Spleen (tissue), 11 donors: ENCODE measurements around the gene IGFBP7. TPM values are rescaled to one million over a fixed set of nuclear protein-coding genes. Genes with fewer than 3 reads are reported as not detected.

ENCODE experiments used
- DNase-seq: peaks from one replicate; pipeline ENCODE4 v3.0.0-alpha.2; 2020
- H3K27ac ChIP-seq, 8 donors: fragments of 200-600 bp; sonication (generic) in 7 of 8; 1 replicate in 4 of 8; 2 replicates in 4 of 8; pipeline versions ENCODE4 v1.5.0 to v1.8.0; 2016 to 2021; ENCODE audit warnings: inconsistent platforms in 4 of 8, mild to moderate bottlenecking in 4 of 8, moderate library complexity in 1 of 8
- H3K27me3 ChIP-seq, 7 donors: fragments of 200-600 bp; sonication (generic) in 6 of 7; replicated peaks in 1 of 7; 1 replicate in 4 of 7; 2 replicates in 3 of 7; pipeline versions ENCODE4 v1.5.0 to v1.8.0; 2016 to 2021; ENCODE audit warnings: inconsistent platforms in 3 of 7, mild to moderate bottlenecking in 1 of 7
- H3K36me3 ChIP-seq, 6 donors: fragments of 200-600 bp; sonication (generic) in 5 of 6; 1 replicate in 4 of 6; 2 replicates in 2 of 6; pipeline versions ENCODE4 v1.5.0 to v1.8.0; 2016 to 2021; ENCODE audit warnings: inconsistent platforms in 2 of 6
- H3K4me1 ChIP-seq, 6 donors: fragments of 200-600 bp; sonication (generic) in 5 of 6; 1 replicate in 3 of 6; 2 replicates in 3 of 6; pipeline versions ENCODE4 v1.5.0 to v1.8.0; 2016 to 2021; ENCODE audit warnings: inconsistent platforms in 3 of 6
- H3K4me3 ChIP-seq, 8 donors: fragments of 200-600 bp; sonication (generic) in 7 of 8; 1 replicate in 4 of 8; 2 replicates in 4 of 8; pipeline versions ENCODE4 v1.5.0 to v1.8.0; 2016 to 2021; ENCODE audit warnings: inconsistent platforms in 4 of 8, mild to moderate bottlenecking in 4 of 8, moderate library complexity in 2 of 8
- H3K9me3 ChIP-seq, 8 donors: fragments of 200-600 bp; sonication (generic) in 7 of 8; 1 replicate in 4 of 8; 2 replicates in 4 of 8; pipeline versions ENCODE4 v1.5.0 to v1.8.0; 2016 to 2021; ENCODE audit warnings: inconsistent platforms in 4 of 8
- CTCF ChIP-seq, 11 experiments: fragments of 200-600 bp in 7 of 11; fragments of 450-650 bp in 4 of 11; sonication (generic) in 4 of 11; IDR thresholded peaks in 8 of 11; conservative IDR thresholded peaks in 3 of 11; 1 replicate in 7 of 11; 2 replicates in 4 of 11; pipeline versions ENCODE4 v1.4.0 to v1.8.0; 2016 to 2021; ENCODE audit warnings: antibody characterized with exemption in 11 of 11, inconsistent platforms in 4 of 11, mild to moderate bottlenecking in 1 of 11
- POLR2A ChIP-seq, 3 donors: fragments of 450-650 bp; IDR thresholded peaks; one replicate each; pipeline ENCODE4 v1.5.1; 2017; ENCODE audit warnings: antibody characterized with exemption in 3 of 3, mild to moderate bottlenecking in 1 of 3
- POLR2AphosphoS5 ChIP-seq, 3 donors: sonication (generic); formaldehyde crosslinking; IDR thresholded peaks; one replicate each; pipeline ENCODE4 v1.5.1; 2017; ENCODE audit warnings: antibody characterized with exemption in 3 of 3
- WGBS, 5 donors: extraction: QIAGEN DNeasy Blood & Tissue Kit in 3 of 5; methylation state at CpG; one replicate each; pipeline versions ENCODE4 v1.1.5 to v1.1.7; 2013 to 2018; 5-methylcytosine and 5-hydroxymethylcytosine counted together
- intact Hi-C: fragments of 100-400 bp; cut with DNase I; formaldehyde crosslinking; loops from one replicate; pipeline ENCODE4 v1.15.0; 2023; ENCODE audit warnings: low total_unique reads
- polyA plus RNA-seq, 3 donors: library from polyadenylated mRNA; stranded (reverse); fragments of 200-250 nt; gene quantifications; one replicate each; pipeline ENCODE4 v1.2.1, GENCODE V29; 2013
- total RNA-seq, 7 donors: library from RNA; depleted of rRNA in 3 of 7; stranded (reverse); fragments of >200 nt in 3 of 7; fragmentation: NEBNext Ultra II Directional in 4 of 7; extraction: Animal tissue kit (Norgen Biotek cat#: 25700) in 4 of 7; gene quantifications; one replicate each; pipeline versions ENCODE4 v1.1.0 to v1.2.1, GENCODE V29; 2016 to 2021
- donor health status: healthy with polysubstance abuse.
- donor health status: DM: no; HTN: no; CAD: no; lungs with moderate emphysema.
- donor health status: DM: no; HTN: no; CAD: no.
- donor health status: Bipolar disorder and iron deficiency.
- donor health status: healthy.
- donor health status: DM: no; HTN: no; CAD: no.
- donor health status: DM: yes; HTN: yes; CAD: no.

Gene IGFBP7
- total and polyA plus RNA-seq, 10 donors = 127 to 947 (median 578) TPM

- H3K4me1 ChIP-seq = peaks cover 0 to 78% (median 22%) of the 10 kb centered on the region in 6 donors
- peaks cover 0 to 30% (median 7%) of the 10 kb centered on the region in 7 donors for H3K27me3 ChIP-seq
- intact Hi-C loops = no loop called here
- TF ChIP-seq POLR2A (IDR thresholded peaks at IDR 0.05) (no peak), CTCF (IDR thresholded peaks at IDR 0.05 in 8 of 11, conservative IDR thresholded peaks at IDR 0.05 in 3 of 11) (no peak), POLR2AphosphoS5 (IDR thresholded peaks at IDR 0.05) (no peak)
- no peak for DNase-seq
- H3K4me3 ChIP-seq = no peak overlapping the region
- peak overlapping the region in 6 of 8 donors; percentile 67 to 94 (median 75) for H3K27ac ChIP-seq
- peaks cover 0 to 11% (median 0%) of the 10 kb centered on the region in 6 donors for H3K36me3 ChIP-seq
- H3K9me3 ChIP-seq = no peaks in the 10 kb centered on the region
- 52 to 77% (median 71%) methylated on average over 4 of the region's 4 CpGs for WGBS, 5 donors
Observed at GRCh38 chr4:57104706-57105560, 5.3 kb downstream of the IGFBP7 start.

GRCh38 chr4:57103051-57103450 is 7.1 kb downstream of the IGFBP7 start:
- TF ChIP-seq POLR2AphosphoS5 (IDR thresholded peaks at IDR 0.05) (peak in 2 of 3 donors; percentile 44 to 59), POLR2A (IDR thresholded peaks at IDR 0.05) (no peak)
- H3K36me3 ChIP-seq = peaks cover 0 to 11% (median 0%) of the 10 kb centered on the region in 6 donors
- intact Hi-C loops = no loop called here
- peak overlapping the region; percentile 43 to 94 (median 75) for H3K27ac ChIP-seq
- no peaks in the 10 kb centered on the region for H3K9me3 ChIP-seq
- 77 to 87% (median 79%) methylated on average over 4 of the region's 4 CpGs for WGBS, 5 donors
- H3K4me1 ChIP-seq = peaks cover 0 to 81% (median 27%) of the 10 kb centered on the region in 6 donors
- peaks cover 0 to 11% (median 0%) of the 10 kb centered on the region in 7 donors for H3K27me3 ChIP-seq
- no peak overlapping the region for H3K4me3 ChIP-seq
- DNase-seq = no peak

GRCh38 chr4:57102050-57102624 is 8.0 kb downstream of the IGFBP7 start:
- Histone ChIP-seq H3K27ac (peak overlapping the region in 7 of 8 donors; percentile 58 to 94 (median 76)), H3K27me3 (peaks cover 0 to 4% (median 0%) of the 10 kb centered on the region in 7 donors), H3K4me1 (peaks cover 0 to 87% (median 27%) of the 10 kb centered on the region in 6 donors), H3K36me3 (peaks cover 0 to 11% (median 0%) of the 10 kb centered on the region in 6 donors), H3K4me3 (no peak overlapping the region), H3K9me3 (no peaks in the 10 kb centered on the region)
- intact Hi-C loops = no loop called here
- 38 to 53% (median 50%) methylated on average over 4 of the region's 4 CpGs for WGBS, 5 donors
- no peak for DNase-seq
- TF ChIP-seq CTCF (IDR thresholded peaks at IDR 0.05 in 8 of 11, conservative IDR thresholded peaks at IDR 0.05 in 3 of 11) (no peak), POLR2A (IDR thresholded peaks at IDR 0.05) (no peak), POLR2AphosphoS5 (IDR thresholded peaks at IDR 0.05) (peak in 1 of 3 donors; percentile 66)

- Histone ChIP-seq H3K4me3 (no peak overlapping the region), H3K9me3 (no peaks in the 10 kb centered on the region), H3K4me1 (peaks cover 0 to 87% (median 30%) of the 10 kb centered on the region in 6 donors), H3K36me3 (peaks cover 0 to 11% (median 0%) of the 10 kb centered on the region in 6 donors), H3K27me3 (no peaks in the 10 kb centered on the region), H3K27ac (peak overlapping the region in 7 of 8 donors; percentile 21 to 94 (median 76))
- WGBS, 5 donors = 60 to 82% (median 79%) methylated on average over 4 of the region's 4 CpGs
- DNase-seq = no peak
- TF ChIP-seq POLR2AphosphoS5 (IDR thresholded peaks at IDR 0.05) = no peak
- TF ChIP-seq POLR2A (IDR thresholded peaks at IDR 0.05) = no peak
- TF ChIP-seq CTCF (IDR thresholded peaks at IDR 0.05 in 8 of 11, conservative IDR thresholded peaks at IDR 0.05 in 3 of 11) = no peak
- intact Hi-C loops = no loop called here
Observed at GRCh38 chr4:57100979-57101651, 9.1 kb downstream of the IGFBP7 start.
